ENCODE data around the gene ATP6V1E1.

The ATP6V1E1 gene

DNA sequence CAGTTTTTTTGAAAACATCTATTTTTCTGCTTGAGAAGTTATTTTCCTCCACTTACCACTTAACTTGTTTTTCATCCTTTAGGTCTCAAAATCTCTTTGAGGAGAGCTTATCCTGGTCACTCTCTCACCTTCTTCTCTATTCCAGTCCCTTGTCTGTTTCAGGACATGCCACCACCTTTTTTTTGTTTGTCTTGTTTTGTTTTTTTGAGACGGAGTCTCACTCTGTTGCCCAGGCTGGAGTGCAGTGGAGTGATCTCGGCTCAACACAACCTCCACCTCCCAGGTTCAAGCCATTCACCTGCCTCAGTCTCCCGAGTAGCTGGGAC is 5.4 kb upstream of the ATP6V1E1 start:
- DNase-seq (ENCODE audit: low spot score) = no peak

DNA sequence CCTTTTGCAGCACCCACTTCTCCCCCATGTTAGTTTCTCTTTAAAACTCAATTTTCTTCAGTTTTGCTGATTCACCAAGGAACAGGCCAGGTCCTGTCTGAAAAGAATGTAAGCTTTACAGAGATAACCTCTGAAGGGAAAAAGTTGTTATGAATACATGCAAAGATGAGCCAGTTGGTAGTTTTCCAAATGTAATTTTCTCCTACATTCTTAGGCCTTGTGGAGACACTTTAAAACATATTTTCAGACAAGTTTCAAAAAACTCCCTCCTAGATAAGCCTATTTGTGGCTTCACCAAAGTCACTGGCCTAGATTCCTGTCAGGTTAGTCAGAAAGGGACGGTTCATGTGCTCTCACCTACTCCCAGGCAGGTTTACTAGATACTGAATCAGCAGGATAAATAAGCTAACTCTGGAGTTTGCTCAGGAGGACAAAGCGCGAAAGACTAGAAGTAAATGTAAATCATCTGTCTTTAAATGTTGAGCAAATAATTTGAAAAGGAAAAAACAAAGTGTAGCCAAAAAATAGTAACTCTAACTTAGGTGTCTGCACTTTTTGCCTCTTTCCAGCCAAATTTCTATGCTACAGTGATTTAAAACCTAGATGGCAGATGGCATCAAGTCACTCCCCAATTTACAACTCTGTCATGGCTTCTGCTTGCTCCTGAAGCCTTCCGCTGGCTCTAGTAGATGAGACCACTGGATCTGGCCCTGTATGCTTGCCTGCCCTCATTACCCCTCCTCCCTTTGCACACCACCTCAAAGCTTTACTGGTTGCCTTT is 4.9 kb upstream of the ATP6V1E1 start:
- no peak for DNase-seq (ENCODE audit: low spot score)

DNA sequence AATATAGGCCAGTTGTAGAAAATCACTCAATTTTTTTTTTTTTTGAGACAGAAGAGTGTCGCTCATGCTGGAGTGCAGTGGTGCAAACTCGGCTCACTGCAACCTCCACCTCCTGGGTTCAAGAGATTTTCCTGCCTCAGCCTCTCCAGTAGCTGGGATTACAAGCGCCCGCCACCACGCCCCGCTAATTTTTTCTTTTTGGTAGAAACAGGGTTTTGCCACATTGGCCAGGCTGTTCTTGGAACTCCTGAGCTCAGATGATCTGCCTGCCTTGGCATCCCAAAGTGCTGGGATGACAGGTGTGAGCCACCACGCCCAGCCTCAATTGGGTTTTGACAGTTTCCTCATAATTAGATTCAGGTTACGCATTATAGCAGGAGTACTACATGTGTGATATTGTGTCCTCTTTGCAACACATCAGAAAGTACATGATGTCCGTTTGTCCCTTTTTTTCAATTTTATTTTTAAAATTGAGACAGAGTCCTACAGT is 2.6 kb upstream of the ATP6V1E1 start:
- DNase-seq (ENCODE audit: low spot score) = no peak

DNA sequence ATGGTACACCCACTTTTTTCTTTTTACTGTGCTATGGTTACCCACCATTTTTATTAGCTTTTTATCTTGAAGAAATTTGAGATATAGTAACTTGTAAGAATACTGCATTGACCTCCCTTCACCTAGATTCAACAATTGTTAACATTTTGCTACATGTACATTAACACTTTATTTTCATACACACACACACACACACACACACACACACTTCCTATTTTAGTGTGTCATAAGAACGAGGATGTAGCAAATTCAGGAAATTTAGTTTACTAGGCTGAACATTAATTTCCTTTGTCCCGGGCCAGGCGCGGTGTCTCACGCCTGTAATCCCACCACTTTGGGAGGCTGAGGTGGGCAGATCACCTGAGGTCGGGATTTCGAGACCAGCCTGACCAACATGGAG is 1.1 kb upstream of the ATP6V1E1 start:
- DNase-seq (ENCODE audit: low spot score) = no peak

GRCh38 chr22:17629173-17629489 is 582 bp upstream of the ATP6V1E1 start:
- no peak for DNase-seq (ENCODE audit: low spot score)

- DNase-seq (ENCODE audit: low spot score) = no peak
These were observed 566 bp downstream of the ATP6V1E1 start for GRCh38 chr22:17627961-17628405.

- DNase-seq (ENCODE audit: low spot score) = no peak
These were observed 15.3 kb downstream of the ATP6V1E1 start for GRCh38 chr22:17613280-17613679.

- DNase-seq (ENCODE audit: low spot score) = no peak
These were observed 16.5 kb downstream of the ATP6V1E1 start for GRCh38 chr22:17612057-17612456.

GRCh38 chr22:17607891-17608521 is 20.5 kb downstream of the ATP6V1E1 start:
- no peak for DNase-seq (ENCODE audit: low spot score)

GRCh38 chr22:17606496-17606895 is 22.1 kb downstream of the ATP6V1E1 start:
- no peak for DNase-seq (ENCODE audit: low spot score)

- no peak for DNase-seq (ENCODE audit: low spot score)
These were observed 24.9 kb downstream of the ATP6V1E1 start for GRCh38 chr22:17603668-17604067.

DNA sequence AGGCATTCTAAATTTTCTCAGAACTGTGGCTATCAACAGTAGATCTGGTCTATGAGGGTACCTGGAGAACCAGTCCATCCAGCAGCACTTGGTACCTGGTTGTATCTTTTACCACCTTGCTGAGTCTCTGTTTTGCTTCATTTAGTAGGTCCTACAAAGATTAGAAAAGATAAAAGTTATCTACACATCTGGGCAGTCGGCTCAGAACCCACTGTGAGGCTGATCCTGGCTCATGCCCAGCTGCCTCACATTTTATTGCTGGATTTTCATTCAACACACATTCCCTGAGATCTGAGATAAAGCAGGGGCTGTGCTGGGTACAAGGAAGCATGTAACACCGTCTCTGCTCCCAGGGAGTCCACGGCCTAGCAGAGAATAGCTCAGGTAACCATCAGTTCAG is 27.5 kb downstream of the ATP6V1E1 start:
- DNase-seq (ENCODE audit: low spot score) = no peak

DNA sequence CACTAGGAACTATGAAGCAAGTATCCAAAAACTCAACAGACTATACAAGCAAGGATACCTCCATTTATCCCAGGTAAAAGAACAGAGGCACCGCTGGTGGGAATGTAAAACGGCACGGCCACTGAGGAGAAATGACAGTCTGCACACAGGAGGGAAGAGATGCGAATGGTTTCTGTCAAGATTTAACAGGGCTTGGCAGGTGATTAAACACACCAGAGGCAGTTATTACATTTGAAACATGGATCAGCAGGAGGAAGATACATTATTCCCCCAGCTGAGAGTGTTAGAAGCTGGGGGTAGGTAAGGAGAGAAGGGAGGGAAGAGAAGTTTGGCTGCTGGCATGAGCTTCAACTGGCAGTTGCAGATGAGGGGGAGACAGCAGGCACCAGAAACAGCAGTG is 30.2 kb downstream of the ATP6V1E1 start:
- no peak for DNase-seq (ENCODE audit: low spot score)

- no peak for DNase-seq (ENCODE audit: low spot score)
These were observed 31.3 kb downstream of the ATP6V1E1 start for GRCh38 chr22:17597217-17597616.

- no peak for DNase-seq (ENCODE audit: low spot score)
These were observed 32.3 kb downstream of the ATP6V1E1 start for GRCh38 chr22:17596226-17596625.

- DNase-seq (ENCODE audit: low spot score) = no peak
These were observed 36.3 kb downstream of the ATP6V1E1 start for GRCh38 chr22:17592201-17592600.

DNA sequence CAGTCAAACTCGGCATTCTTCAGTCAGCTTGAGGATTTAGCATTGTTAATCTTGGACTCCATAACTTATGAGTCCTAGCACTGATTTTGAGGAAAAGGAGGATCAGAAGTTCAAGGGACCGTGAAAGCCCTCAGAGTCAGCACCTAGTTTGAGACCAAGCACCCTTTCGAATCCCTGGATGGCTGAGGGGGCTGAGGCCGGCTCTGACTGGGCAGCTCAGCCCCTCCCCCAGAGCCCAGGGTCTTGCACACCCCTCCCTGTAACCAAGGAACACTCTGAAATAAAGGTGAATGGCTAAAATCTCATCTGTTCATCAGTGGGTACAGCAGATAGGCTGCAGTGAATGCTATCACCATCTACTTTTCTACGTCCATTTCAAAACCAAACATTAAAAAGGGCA is 38.0 kb downstream of the ATP6V1E1 start:
- DNase-seq (ENCODE audit: low spot score) = no peak

DNA sequence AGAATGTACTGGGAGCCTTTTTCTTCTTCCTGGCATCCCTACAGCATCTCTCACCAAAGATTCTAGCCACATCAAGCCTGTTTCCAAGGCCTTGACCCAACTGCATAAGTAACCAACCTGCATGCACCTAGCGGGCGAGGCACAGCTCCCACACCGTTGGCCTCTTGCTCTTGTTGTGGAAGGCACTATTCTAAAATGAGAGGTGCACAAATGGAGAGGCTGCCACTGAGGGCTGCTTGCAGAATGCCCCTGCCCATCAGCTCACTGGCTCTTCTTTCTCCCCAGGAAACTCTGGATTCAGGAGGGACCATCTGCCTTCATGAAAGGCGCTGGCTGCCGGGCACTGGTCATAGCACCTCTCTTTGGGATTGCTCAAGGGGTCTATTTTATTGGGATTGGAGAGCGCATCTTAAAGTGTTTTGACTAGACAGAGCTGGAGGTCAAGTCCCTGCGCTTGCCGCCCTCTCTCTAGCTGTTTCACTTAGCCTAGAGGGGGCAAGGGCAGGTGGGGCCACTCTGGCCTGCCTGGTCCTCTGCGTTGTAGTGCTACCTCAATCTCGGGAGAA is 38.7 kb downstream of the ATP6V1E1 start:
- DNase-seq (ENCODE audit: low spot score) = no peak

DNA sequence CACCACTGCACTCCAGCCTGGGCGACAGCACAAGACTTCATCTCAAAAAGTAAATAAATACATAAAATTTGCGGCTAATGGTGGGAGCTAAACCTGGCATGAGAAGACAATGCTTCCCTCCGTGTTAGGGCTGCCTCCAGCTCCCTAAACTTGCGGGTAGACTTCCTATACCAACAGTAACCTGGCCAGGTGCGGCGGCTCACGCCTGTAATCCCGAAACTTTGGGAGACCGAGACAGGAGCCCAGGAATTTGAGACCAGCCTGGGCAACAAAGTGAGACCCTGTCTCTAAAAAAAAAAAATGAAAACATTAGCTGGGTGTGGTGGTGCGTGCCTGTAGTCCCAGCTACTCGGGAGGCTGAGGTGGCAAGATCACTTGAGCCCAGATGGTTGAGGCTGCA is 39.9 kb downstream of the ATP6V1E1 start:
- no peak for DNase-seq (ENCODE audit: low spot score)

DNA sequence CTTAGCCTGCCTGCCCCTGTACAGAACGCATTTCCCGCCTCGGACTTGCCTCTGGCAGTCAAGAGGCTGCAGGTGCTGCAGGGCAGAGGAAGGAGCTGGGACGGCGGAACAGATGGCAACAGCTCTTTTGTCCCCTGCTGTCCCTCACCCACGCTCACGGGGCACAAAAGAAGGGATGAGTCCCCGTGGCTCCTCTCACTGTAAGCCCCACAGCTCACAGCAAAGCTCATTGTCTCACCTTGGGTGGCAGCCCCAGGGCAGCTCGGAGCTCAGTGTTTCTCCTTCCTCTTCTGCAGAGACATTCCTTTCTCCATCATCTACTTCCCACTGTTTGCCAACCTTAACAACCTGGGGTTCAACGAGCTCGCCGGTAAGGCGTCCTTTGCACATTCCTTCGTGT is 40.9 kb downstream of the ATP6V1E1 start:
- no peak for DNase-seq (ENCODE audit: low spot score)

- no peak for DNase-seq (ENCODE audit: low spot score)
These were observed 41.6 kb downstream of the ATP6V1E1 start for GRCh38 chr22:17586831-17587440.

DNA sequence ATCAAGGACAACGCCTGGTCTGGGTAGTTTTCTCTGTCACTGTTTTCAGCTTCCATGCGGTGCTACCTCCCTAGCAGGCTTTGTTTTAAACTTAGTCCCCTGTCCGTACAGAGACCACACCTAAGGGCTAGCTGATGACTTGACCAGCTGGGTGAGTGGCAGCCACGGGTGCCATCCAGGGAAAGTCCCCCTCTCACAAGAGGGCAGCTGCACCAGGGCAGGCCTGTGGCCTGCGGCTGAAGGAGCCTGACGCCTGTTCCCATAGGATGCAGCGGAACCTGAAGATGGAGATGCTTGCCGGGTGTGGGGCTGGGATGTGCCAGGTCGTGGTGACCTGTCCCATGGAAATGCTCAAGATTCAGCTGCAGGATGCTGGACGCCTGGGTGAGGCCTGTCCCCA is 45.4 kb downstream of the ATP6V1E1 start:
- no peak for DNase-seq (ENCODE audit: low spot score)

DNA sequence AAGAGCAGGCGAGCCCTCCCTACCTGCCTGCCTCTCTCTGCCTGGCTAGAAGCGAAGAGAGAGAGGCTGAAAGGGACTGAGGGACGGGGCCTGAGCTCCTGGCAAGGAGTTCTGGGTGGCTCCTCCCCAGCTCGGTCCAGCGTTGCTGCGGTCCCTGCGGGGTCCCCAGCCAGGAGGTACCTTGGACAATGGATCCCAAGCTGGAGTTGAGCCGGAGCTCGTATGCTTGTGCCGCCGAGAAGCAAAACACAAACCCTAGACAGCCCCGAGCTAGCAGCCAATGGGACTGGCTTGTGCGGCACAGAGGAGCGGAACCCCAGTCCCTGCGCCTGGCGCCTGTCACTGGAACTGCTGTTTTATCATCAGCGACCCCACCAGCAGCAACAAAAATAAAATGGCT is 46.9 kb downstream of the ATP6V1E1 start:
- DNase-seq (ENCODE audit: low spot score) = no peak
